Spleen (tissue), 7 donors: ENCODE measurements around the gene HPS3.

Experiments used
- CTCF ChIP-seq, 11 experiments: fragments of 200-600 bp in 7 of 11; fragments of 450-650 bp in 4 of 11; sonication (generic) in 4 of 11; IDR thresholded peaks in 8 of 11; conservative IDR thresholded peaks in 3 of 11; 1 replicate in 7 of 11; 2 replicates in 4 of 11; pipeline versions ENCODE4 v1.4.0 to v1.8.0; 2016 to 2021; ENCODE audit warnings: antibody characterized with exemption in 11 of 11, inconsistent platforms in 4 of 11, mild to moderate bottlenecking in 1 of 11
- POLR2A ChIP-seq, 3 donors: fragments of 450-650 bp; IDR thresholded peaks; one replicate each; pipeline ENCODE4 v1.5.1; 2017; ENCODE audit warnings: antibody characterized with exemption in 3 of 3, mild to moderate bottlenecking in 1 of 3
- POLR2AphosphoS5 ChIP-seq, 3 donors: sonication (generic); formaldehyde crosslinking; IDR thresholded peaks; one replicate each; pipeline ENCODE4 v1.5.1; 2017; ENCODE audit warnings: antibody characterized with exemption in 3 of 3
- donor health status: DM: no; HTN: no; CAD: no; lungs with moderate emphysema.
- donor health status: DM: no; HTN: no; CAD: no.
- donor health status: DM: no; HTN: no; CAD: no.

- TF ChIP-seq CTCF (IDR thresholded peaks at IDR 0.05 in 8 of 11, conservative IDR thresholded peaks at IDR 0.05 in 3 of 11) (no peak), POLR2AphosphoS5 (IDR thresholded peaks at IDR 0.05) (no peak), POLR2A (IDR thresholded peaks at IDR 0.05) (no peak)
Observed at GRCh38 chr3:149160754-149161300, 31.4 kb downstream of the HPS3 start.
